ENCODE results near the gene MRGPRG. TPM values are rescaled to one million over a fixed set of nuclear protein-coding genes. Genes with fewer than 3 reads are reported as not detected.

MRGPRG gene
- total and polyA plus RNA-seq, 2 of the 8 experiments (the other 6 are each of a cell fraction or from before 2014, with no cell fraction given), result not detected

- Histone ChIP-seq H2BK20ac (ENCODE audit: low read length) (no peak overlapping the region), H3K9ac (replicated peaks in 1 of 4; ENCODE audit: extremely low read depth in 1 of 4, low read depth in 3 of 4, low read length in 3 of 4) (no peak overlapping the region), H2AK5ac (ENCODE audit: low read depth, low read length) (no peak overlapping the region), H3K79me1 (ENCODE audit: low read depth, low read length) (no peaks in the 10 kb centered on the region), H3K36me3 (ENCODE audit: control insufficient read depth in 2 of 4, insufficient read depth in 4 of 4, low read length in 3 of 4) (no peaks in the 10 kb centered on the region), H3K4ac (replicated peaks; ENCODE audit: insufficient read length, low read depth, low read length) (no peak overlapping the region), H3K79me2 (ENCODE audit: control insufficient read depth in 1 of 2, insufficient read depth in 2 of 2, low read length in 2 of 2) (no peaks in the 10 kb centered on the region), H2BK15ac (ENCODE audit: low read length) (no peak overlapping the region), H3K23me2 (ENCODE audit: low read depth, low read length) (peaks cover 2% of the 10 kb centered on the region; the same call in 1 of the 2 replicates), H4K91ac (replicated peaks; ENCODE audit: insufficient read length, low read length) (peak overlapping the region; percentile 25), H3K4me3 (ENCODE audit: extremely low read depth in 1 of 4, insufficient read depth in 2 of 4, low read depth in 3 of 4, low read length in 4 of 4) (no peak overlapping the region), H4K20me1 (replicated peaks in 1 of 2; ENCODE audit: control insufficient read depth in 1 of 2, insufficient read depth in 2 of 2, low read length in 2 of 2) (no peaks in the 10 kb centered on the region), H3K56ac (replicated peaks; ENCODE audit: insufficient read length, low read depth, low read length) (no peak overlapping the region), H3K4me2 (ENCODE audit: insufficient read depth in 1 of 2, low read depth in 2 of 2, low read length in 2 of 2) (no peak overlapping the region), H3K18ac (ENCODE audit: extremely low read depth, low read length) (peak overlapping the region; percentile 51), H4K8ac (ENCODE audit: extremely low read depth, insufficient read depth, low read length) (no peak overlapping the region), H2BK120ac (replicated peaks; ENCODE audit: low read depth, low read length) (no peak overlapping the region), H3K27ac (ENCODE audit: low read depth, low read length) (no peak overlapping the region), H2BK5ac (ENCODE audit: low read depth, low read length) (no peak overlapping the region), H2BK12ac (ENCODE audit: low read depth, low read length) (no peak overlapping the region; the same call in 1 of the 2 replicates), H4K5ac (ENCODE audit: insufficient read length, low read depth, low read length) (no peak overlapping the region), H3K23ac (ENCODE audit: insufficient read length) (no peak overlapping the region), H3K14ac (ENCODE audit: insufficient read length) (no peak overlapping the region), H3K9me3 (ENCODE audit: insufficient read depth in 2 of 2, low read depth in 1 of 2, low read length in 1 of 2) (no peaks in the 10 kb centered on the region), H3K4me1 (replicated peaks in 1 of 4; ENCODE audit: control insufficient read depth in 3 of 4, insufficient read depth in 4 of 4, low read length in 3 of 4) (peaks cover 0 to 4% (median under 1%) of the 10 kb centered on the region in 4 experiments; a peak in 2 of 7 replicates), H2AFZ (ENCODE audit: low read length) (no peak overlapping the region), H3K27me3 (replicated peaks in 1 of 4; ENCODE audit: control insufficient read depth in 3 of 4, extremely low read depth in 1 of 4, insufficient read depth in 3 of 4, low read length in 3 of 4) (no peaks in the 10 kb centered on the region)
- WGBS, 2 experiments (ENCODE audit: extremely low coverage in 1 of 2, insufficient coverage in 1 of 2, insufficient read length in 1 of 2, insufficient replicate concordance in 2 of 2, low coverage in 1 of 2, low lambda C conversion rate in 2 of 2, missing lambda C conversion rate in 1 of 2), result 71% methylated on average over 20 of the region's 24 CpGs; no CpG with 5 or more reads in 1 of the 2 experiments
- no peak for DNase-seq (ENCODE audit: low read depth in 1 of 2, low spot score in 2 of 2)
- TF ChIP-seq USF2 (IDR thresholded peaks at IDR 0.05; ENCODE audit: low read length) (no peak), KDM1A (IDR thresholded peaks at IDR 0.05; ENCODE audit: borderline replicate concordance, low read length) (no peak), KDM4A (IDR thresholded peaks at IDR 0.05; ENCODE audit: low read depth, low read length, severe bottlenecking) (no peak)
- POLR2A ChIA-PET (ENCODE audit: partially characterized antibody), result interaction anchor here (0.9 to 1.4 kb wide), 2 partner anchors 15 to 18 kb away, joined by 3 read pairs; no protein-coding TSS in a partner anchor
- no peak for FAIRE-seq
- CTCF ChIA-PET (ENCODE audit: partially characterized antibody), result interaction anchor here (0.5 to 5.7 kb wide), 9 partner anchors 10 to 107 kb away, joined by 3 to 99 read pairs (median 6); no protein-coding TSS in a partner anchor
These were observed 4.8 kb downstream of the MRGPRG start for GRCh38 chr11:3213659-3214419.
